HepG2 (cell line): Measurements from ENCODE around the gene ENG. TPM values are rescaled to one million over a fixed set of nuclear protein-coding genes. Genes with fewer than 3 reads are reported as not detected.

Experiments used
- CENPT ChIP-seq: sonication (generic); formaldehyde crosslinking; IDR thresholded peaks from 2 replicates; pipeline ENCODE4 v1.8.0; 2022; ENCODE audit warnings: low read depth, mild to moderate bottlenecking, moderate library complexity, missing genetic modification reagents
- GABPA ChIP-seq, 2 experiments: IDR thresholded peaks; 2 replicates each; pipeline ENCODE4 v1.6.1; 2011 to 2016; ENCODE audit warnings: low read depth in 2 of 2, low read length in 1 of 2, missing biosample characterization in 1 of 2, missing genetic modification characterization in 1 of 2
- GZF1 ChIP-seq: sonication (generic); formaldehyde crosslinking; IDR thresholded peaks from 2 replicates; pipeline ENCODE4 v1.5.1; 2020; ENCODE audit warnings: mild to moderate bottlenecking, missing genetic modification reagents
- JDP2 ChIP-seq: sonication (generic); formaldehyde crosslinking; IDR thresholded peaks from 2 replicates; pipeline ENCODE4 v1.8.1; 2022; ENCODE audit warnings: missing genetic modification reagents, borderline replicate concordance
- MED1 ChIP-seq: sonication (generic); formaldehyde crosslinking; IDR thresholded peaks from 2 replicates; pipeline ENCODE4 v1.4.0; 2020; ENCODE audit warnings: missing genetic modification reagents
- NFE2L2 ChIP-seq: fragments of 150-350 bp; IDR thresholded peaks from 2 replicates; pipeline ENCODE4 v1.6.1; 2014; ENCODE audit warnings: low read length
- PRDM15 ChIP-seq: sonication (generic); formaldehyde crosslinking; IDR thresholded peaks from 2 replicates; pipeline ENCODE4 v1.4.0; 2020; ENCODE audit warnings: missing genetic modification reagents
- TGIF2 ChIP-seq: IDR thresholded peaks from 2 replicates; pipeline ENCODE4 v1.6.1; 2016; ENCODE audit warnings: control low read depth, missing compliant biosample characterization
- ZFX ChIP-seq: sonication (generic); formaldehyde crosslinking; IDR thresholded peaks from 2 replicates; pipeline ENCODE4 v1.4.0; 2020; ENCODE audit warnings: mild to moderate bottlenecking, low read depth, missing genetic modification reagents, moderate library complexity
- ZNF431 ChIP-seq: sonication (generic); formaldehyde crosslinking; IDR thresholded peaks from 2 replicates; pipeline ENCODE4 v1.9.0; 2022; ENCODE audit warnings: missing genetic modification reagents, low read depth, mild to moderate bottlenecking, borderline replicate concordance
- ZNF564 ChIP-seq: sonication (generic); formaldehyde crosslinking; IDR thresholded peaks from 2 replicates; pipeline ENCODE4 v1.8.1; 2023; ENCODE audit warnings: mild to moderate bottlenecking, missing genetic modification reagents
- ZNF749 ChIP-seq: sonication (generic); formaldehyde crosslinking; IDR thresholded peaks from 2 replicates; pipeline ENCODE4 v1.8.0; 2022; ENCODE audit warnings: mild to moderate bottlenecking, missing genetic modification reagents, moderate library complexity, borderline replicate concordance
- polyA plus RNA-seq, 8 experiments: library from polyadenylated mRNA; depleted of rRNA in 3 of 8; stranded (reverse) in 7 of 8; unstranded in 1 of 8; fragments of >200 nt; fragmentation: Illumina TruSeq in 4 of 8; extraction: Trizol in 4 of 8; gene quantifications; 2 replicates each; pipeline versions ENCODE4 v1.2.1 to v1.2.3, GENCODE V29; 2011 to 2016; ENCODE audit warnings: low read depth in 4 of 8, missing spikeins in 1 of 8, mixed read lengths in 1 of 8; ENCODE audit not compliant: insufficient read depth in 1 of 8
- total RNA-seq, 5 experiments: library from RNA; depleted of rRNA; stranded (reverse); fragments of >200 nt; fragmentation: Illumina TruSeq; extraction: Trizol; gene quantifications; 2 replicates each; pipeline ENCODE4 v1.2.3, GENCODE V29; 2016; ENCODE audit warnings: low read depth in 1 of 5
- TF ChIP-seq, protein P1 (sequence below): sonication (generic); formaldehyde crosslinking; IDR thresholded peaks from 2 replicates; pipeline ENCODE4 v1.5.0; 2020; ENCODE audit warnings: mild to moderate bottlenecking, missing genetic modification reagents, borderline replicate concordance
- TF ChIP-seq, protein P2 (sequence below): sonication (generic); formaldehyde crosslinking; IDR thresholded peaks from 2 replicates; pipeline ENCODE4 v1.5.0; 2020; ENCODE audit warnings: missing genetic modification reagents, mild to moderate bottlenecking, borderline replicate concordance

The ENG gene
- total and polyA plus RNA-seq, 2 of the 13 experiments (the other 11 are each of a cell fraction or from before 2014, with no cell fraction given), result 0.02 to 1.1 TPM

GRCh38 chr9:127897193-127897692 is 42.8 kb upstream of the ENG start (continued):
- TF ChIP-seq ZNF749 (CRISPR knock-in tag) (no peak), PRDM15 (CRISPR knock-in tag) (no peak), GABPA (IDR thresholded peaks at IDR 0.05; ENCODE audit: low read depth, low read length) (no peak), GABPA (CRISPR knock-in tag; IDR thresholded peaks at IDR 0.05; ENCODE audit: low read depth) (peak; percentile 46; the same call in 1 of the 2 replicates), ZFX (CRISPR knock-in tag) (peak; percentile 83), TGIF2 (peak; percentile 70; the same call in 1 of the 2 replicates), NFE2L2 (no peak), ZNF564 (CRISPR knock-in tag) (no peak), CENPT (CRISPR knock-in tag) (no peak), JDP2 (CRISPR knock-in tag) (no peak), GZF1 (CRISPR knock-in tag) (no peak), MED1 (CRISPR knock-in tag) (peak; percentile 66), ZNF431 (CRISPR knock-in tag) (no peak)
- TF ChIP-seq, protein P1, sequence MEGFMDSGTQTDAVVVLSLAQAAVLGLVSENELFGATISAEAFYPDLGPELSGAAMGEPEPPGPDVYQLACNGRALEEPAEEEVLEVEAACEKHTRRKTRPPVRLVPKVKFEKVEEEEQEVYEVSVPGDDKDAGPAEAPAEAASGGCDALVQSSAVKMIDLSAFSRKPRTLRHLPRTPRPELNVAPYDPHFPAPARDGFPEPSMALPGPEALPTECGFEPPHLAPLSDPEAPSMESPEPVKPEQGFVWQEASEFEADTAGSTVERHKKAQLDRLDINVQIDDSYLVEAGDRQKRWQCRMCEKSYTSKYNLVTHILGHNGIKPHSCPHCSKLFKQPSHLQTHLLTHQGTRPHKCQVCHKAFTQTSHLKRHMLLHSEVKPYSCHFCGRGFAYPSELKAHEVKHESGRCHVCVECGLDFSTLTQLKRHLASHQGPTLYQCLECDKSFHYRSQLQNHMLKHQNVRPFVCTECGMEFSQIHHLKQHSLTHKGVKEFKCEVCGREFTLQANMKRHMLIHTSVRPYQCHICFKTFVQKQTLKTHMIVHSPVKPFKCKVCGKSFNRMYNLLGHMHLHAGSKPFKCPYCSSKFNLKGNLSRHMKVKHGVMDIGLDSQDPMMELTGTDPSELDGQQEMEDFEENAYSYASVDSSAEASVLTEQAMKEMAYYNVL (CRISPR knock-in tag), result no peak; the same call in 1 of the 2 replicates
- TF ChIP-seq, protein P2, sequence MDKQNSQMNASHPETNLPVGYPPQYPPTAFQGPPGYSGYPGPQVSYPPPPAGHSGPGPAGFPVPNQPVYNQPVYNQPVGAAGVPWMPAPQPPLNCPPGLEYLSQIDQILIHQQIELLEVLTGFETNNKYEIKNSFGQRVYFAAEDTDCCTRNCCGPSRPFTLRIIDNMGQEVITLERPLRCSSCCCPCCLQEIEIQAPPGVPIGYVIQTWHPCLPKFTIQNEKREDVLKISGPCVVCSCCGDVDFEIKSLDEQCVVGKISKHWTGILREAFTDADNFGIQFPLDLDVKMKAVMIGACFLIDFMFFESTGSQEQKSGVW (CRISPR knock-in tag), result no peak
